ENCODE data around the gene SYNGR2. TPM values are rescaled to one million over a fixed set of nuclear protein-coding genes. Genes with fewer than 3 reads are reported as not detected.

SYNGR2 gene
- total and polyA plus RNA-seq, 2 experiments from 2014 or later: 107 to 269 TPM

DNA sequence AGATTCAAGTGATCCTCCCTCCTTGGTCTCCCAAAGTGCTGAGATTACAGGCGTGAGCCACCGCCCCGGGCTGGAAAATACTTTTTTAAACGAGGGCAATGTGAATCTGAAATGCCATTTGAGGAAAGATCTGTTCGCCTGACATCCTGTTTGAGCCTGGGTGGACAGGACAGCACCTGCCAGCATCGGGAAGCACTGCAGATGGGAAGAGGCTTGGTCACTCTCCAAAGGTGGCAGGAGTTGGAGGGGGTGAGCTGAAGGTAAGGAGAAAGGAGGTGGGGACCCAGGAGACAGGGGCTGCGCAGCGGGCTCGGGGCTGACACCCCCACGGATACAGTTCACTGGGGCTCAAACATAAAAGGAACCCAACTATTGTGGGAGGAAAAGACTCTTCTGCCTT is 41.7 kb downstream of the SYNGR2 start:
- Histone ChIP-seq H3K4me3 (no peak overlapping the region), H3K4me1 (ENCODE audit: low read depth) (no peaks in the 10 kb centered on the region), H3K27ac (no peak overlapping the region), H3K9me3 (ENCODE audit: low read depth) (no peaks in the 10 kb centered on the region), H3K36me3 (no peaks in the 10 kb centered on the region), H3K27me3 (no peaks in the 10 kb centered on the region)
- TF ChIP-seq, protein P1, sequence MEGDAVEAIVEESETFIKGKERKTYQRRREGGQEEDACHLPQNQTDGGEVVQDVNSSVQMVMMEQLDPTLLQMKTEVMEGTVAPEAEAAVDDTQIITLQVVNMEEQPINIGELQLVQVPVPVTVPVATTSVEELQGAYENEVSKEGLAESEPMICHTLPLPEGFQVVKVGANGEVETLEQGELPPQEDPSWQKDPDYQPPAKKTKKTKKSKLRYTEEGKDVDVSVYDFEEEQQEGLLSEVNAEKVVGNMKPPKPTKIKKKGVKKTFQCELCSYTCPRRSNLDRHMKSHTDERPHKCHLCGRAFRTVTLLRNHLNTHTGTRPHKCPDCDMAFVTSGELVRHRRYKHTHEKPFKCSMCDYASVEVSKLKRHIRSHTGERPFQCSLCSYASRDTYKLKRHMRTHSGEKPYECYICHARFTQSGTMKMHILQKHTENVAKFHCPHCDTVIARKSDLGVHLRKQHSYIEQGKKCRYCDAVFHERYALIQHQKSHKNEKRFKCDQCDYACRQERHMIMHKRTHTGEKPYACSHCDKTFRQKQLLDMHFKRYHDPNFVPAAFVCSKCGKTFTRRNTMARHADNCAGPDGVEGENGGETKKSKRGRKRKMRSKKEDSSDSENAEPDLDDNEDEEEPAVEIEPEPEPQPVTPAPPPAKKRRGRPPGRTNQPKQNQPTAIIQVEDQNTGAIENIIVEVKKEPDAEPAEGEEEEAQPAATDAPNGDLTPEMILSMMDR (IDR thresholded peaks at IDR 0.05; ENCODE audit: low read depth, low read length): no peak
- no peak for DNase-seq (ENCODE audit: low read depth in 1 of 2, low spot score in 1 of 2)

DNA sequence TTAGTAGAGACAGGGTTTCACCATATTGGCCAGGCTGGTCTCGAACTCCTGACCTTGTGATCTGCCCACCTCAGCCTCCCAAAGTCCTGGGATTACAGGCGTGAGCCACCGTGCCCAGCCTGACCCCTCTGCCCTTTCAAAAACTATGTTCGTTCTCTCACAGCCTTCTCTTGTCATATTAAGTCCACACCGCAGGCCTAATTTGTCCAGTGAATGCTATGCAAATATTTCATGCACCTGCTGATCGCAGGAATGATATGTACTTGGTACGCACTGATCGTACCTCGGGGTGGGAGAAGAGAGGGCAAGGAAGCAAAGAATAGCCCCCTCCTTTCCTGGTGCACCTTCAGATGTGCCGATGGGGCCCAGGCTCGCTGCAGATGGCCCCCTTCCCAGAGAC is 42.7 kb downstream of the SYNGR2 start:
- TF ChIP-seq, protein P1 (IDR thresholded peaks at IDR 0.05; ENCODE audit: low read depth, low read length): no peak
- H3K9me3 ChIP-seq (ENCODE audit: low read depth): no peaks in the 10 kb centered on the region
- no peaks in the 10 kb centered on the region for H3K4me1 ChIP-seq (ENCODE audit: low read depth)
- H3K27me3 ChIP-seq: no peaks in the 10 kb centered on the region
- no peak for DNase-seq (ENCODE audit: low read depth in 1 of 2, low spot score in 1 of 2)
- no peak overlapping the region for H3K27ac ChIP-seq
- no peaks in the 10 kb centered on the region for H3K36me3 ChIP-seq
- H3K4me3 ChIP-seq: no peak overlapping the region

DNA sequence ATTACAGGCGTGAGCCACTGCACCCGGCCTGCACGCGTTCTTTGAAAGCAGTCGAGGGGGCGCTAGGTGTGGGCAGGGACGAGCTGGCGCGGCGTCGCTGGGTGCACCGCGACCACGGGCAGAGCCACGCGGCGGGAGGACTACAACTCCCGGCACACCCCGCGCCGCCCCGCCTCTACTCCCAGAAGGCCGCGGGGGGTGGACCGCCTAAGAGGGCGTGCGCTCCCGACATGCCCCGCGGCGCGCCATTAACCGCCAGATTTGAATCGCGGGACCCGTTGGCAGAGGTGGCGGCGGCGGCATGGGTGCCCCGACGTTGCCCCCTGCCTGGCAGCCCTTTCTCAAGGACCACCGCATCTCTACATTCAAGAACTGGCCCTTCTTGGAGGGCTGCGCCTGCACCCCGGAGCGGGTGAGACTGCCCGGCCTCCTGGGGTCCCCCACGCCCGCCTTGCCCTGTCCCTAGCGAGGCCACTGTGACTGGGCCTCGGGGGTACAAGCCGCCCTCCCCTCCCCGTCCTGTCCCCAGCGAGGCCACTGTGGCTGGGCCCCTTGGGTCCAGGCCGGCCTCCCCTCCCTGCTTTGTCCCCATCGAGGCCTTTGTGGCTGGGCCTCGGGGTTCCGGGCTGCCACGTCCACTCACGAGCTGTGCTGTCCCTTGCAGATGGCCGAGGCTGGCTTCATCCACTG is 45.8 kb downstream of the SYNGR2 start, which contains the start of gene BIRC5:
Gene BIRC5, plus strand, starts transcription at position 238 of the 690 bp plus-strand sequence. Its CDS starts 64 bp downstream, at position 302.
- H3K9me3 ChIP-seq (ENCODE audit: low read depth): no peaks in the 10 kb centered on the region
- peak within 1 kb of the TSS; percentile 62 for H3K4me3 ChIP-seq
- TF ChIP-seq, protein P1 (IDR thresholded peaks at IDR 0.05; ENCODE audit: low read depth, low read length): no peak
- no peaks in the 10 kb centered on the region for H3K36me3 ChIP-seq
- no peaks in the 10 kb centered on the region for H3K27me3 ChIP-seq
- DNase-seq (ENCODE audit: low read depth in 1 of 2, low spot score in 1 of 2): peak; percentile 89 to 97
- H3K27ac ChIP-seq: peak within 1 kb of the TSS; percentile 61
- no peaks in the 10 kb centered on the region for H3K4me1 ChIP-seq (ENCODE audit: low read depth)

DNA sequence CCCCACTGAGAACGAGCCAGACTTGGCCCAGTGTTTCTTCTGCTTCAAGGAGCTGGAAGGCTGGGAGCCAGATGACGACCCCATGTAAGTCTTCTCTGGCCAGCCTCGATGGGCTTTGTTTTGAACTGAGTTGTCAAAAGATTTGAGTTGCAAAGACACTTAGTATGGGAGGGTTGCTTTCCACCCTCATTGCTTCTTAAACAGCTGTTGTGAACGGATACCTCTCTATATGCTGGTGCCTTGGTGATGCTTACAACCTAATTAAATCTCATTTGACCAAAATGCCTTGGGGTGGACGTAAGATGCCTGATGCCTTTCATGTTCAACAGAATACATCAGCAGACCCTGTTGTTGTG is 46.3 kb downstream of the SYNGR2 start:
- Histone ChIP-seq H3K4me1 (ENCODE audit: low read depth) (peaks cover 5% of the 10 kb centered on the region), H3K9me3 (ENCODE audit: low read depth) (no peaks in the 10 kb centered on the region), H3K36me3 (no peaks in the 10 kb centered on the region), H3K4me3 (peak overlapping the region; percentile 62), H3K27me3 (no peaks in the 10 kb centered on the region), H3K27ac (peak overlapping the region; percentile 61)
- TF ChIP-seq, protein P1 (IDR thresholded peaks at IDR 0.05; ENCODE audit: low read depth, low read length): no peak
- no peak for DNase-seq (ENCODE audit: low read depth in 1 of 2, low spot score in 1 of 2)

DNA sequence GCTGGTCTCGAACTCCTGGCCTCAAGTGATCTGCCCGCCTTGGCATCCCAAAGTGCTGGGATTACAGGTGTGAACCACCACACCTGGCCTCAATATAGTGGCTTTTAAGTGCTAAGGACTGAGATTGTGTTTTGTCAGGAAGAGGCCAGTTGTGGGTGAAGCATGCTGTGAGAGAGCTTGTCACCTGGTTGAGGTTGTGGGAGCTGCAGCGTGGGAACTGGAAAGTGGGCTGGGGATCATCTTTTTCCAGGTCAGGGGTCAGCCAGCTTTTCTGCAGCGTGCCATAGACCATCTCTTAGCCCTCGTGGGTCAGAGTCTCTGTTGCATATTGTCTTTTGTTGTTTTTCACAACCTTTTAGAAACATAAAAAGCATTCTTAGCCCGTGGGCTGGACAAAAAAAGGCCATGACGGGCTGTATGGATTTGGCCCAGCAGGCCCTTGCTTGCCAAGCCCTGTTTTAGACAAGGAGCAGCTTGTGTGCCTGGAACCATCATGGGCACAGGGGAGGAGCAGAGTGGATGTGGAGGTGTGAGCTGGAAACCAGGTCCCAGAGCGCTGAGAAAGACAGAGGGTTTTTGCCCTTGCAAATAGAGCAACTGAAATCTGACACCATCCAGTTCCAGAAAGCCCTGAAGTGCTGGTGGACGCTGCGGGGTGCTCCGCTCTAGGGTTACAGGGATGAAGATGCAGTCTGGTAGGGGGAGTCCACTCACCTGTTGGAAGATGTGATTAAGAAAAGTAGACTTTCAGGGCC is 51.2 kb downstream of the SYNGR2 start:
- H3K27me3 ChIP-seq: no peaks in the 10 kb centered on the region
- TF ChIP-seq, protein P1 (IDR thresholded peaks at IDR 0.05; ENCODE audit: low read depth, low read length): no peak
- H3K36me3 ChIP-seq: no peaks in the 10 kb centered on the region
- H3K4me3 ChIP-seq: no peak overlapping the region
- peak overlapping the region; percentile 54 for H3K27ac ChIP-seq
- H3K4me1 ChIP-seq (ENCODE audit: low read depth): peaks cover 5% of the 10 kb centered on the region
- H3K9me3 ChIP-seq (ENCODE audit: low read depth): no peaks in the 10 kb centered on the region
- DNase-seq (ENCODE audit: low read depth in 1 of 2, low spot score in 1 of 2): peak in 1 of 2 donors; percentile 61

Other genes with a start within 250 kb of the SYNGR2 start
- 7.1 and 13.3 TPM in 2 replicates for gene TNRC6C, start 209.9 kb upstream of the SYNGR2 start, total RNA-seq
- gene TNRC6C, start 209.9 kb upstream of the SYNGR2 start, polyA plus RNA-seq: 6.5 and 7.4 TPM in 2 replicates
- gene TMC6, start 39.8 kb upstream of the SYNGR2 start, total RNA-seq: 83.0 and 144 TPM in 2 replicates
- gene TMC6, start 39.8 kb upstream of the SYNGR2 start, polyA plus RNA-seq: 85.4 and 128 TPM in 2 replicates
- gene TMC8, start 37.8 kb upstream of the SYNGR2 start, total RNA-seq: 0.42 and 1.1 TPM in 2 replicates
- 1.8 and 3.1 TPM in 2 replicates for gene TMC8, start 37.8 kb upstream of the SYNGR2 start, polyA plus RNA-seq
- not detected in 2 replicates for gene C17orf99, start 22.2 kb upstream of the SYNGR2 start, total RNA-seq
- gene C17orf99, start 22.2 kb upstream of the SYNGR2 start, polyA plus RNA-seq: not detected in 2 replicates
- 21.1 and 35.4 TPM in 2 replicates for gene TK1, start 18.5 kb downstream of the SYNGR2 start, total RNA-seq
- 40.8 and 57.5 TPM in 2 replicates for gene TK1, start 18.5 kb downstream of the SYNGR2 start, polyA plus RNA-seq
- 47.7 and 85.8 TPM in 2 replicates for gene AFMID, start 18.8 kb downstream of the SYNGR2 start, total RNA-seq
- 23.6 and 40.1 TPM in 2 replicates for gene AFMID, start 18.8 kb downstream of the SYNGR2 start, polyA plus RNA-seq
- gene BIRC5, start 45.7 kb downstream of the SYNGR2 start, total RNA-seq: 15.0 and 65.2 TPM in 2 replicates
- 17.7 and 112 TPM in 2 replicates for gene BIRC5, start 45.7 kb downstream of the SYNGR2 start, polyA plus RNA-seq
- 2.0 and 5.2 TPM in 2 replicates for gene TMEM235, start 63.0 kb downstream of the SYNGR2 start, total RNA-seq
- 1.7 and 2.3 TPM in 2 replicates for gene TMEM235, start 63.0 kb downstream of the SYNGR2 start, polyA plus RNA-seq
- gene SOCS3, start 191.5 kb downstream of the SYNGR2 start, total RNA-seq: 51.7 and 59.0 TPM in 2 replicates
- 33.3 and 45.5 TPM in 2 replicates for gene SOCS3, start 191.5 kb downstream of the SYNGR2 start, polyA plus RNA-seq
- 52.5 and 64.7 TPM in 2 replicates for gene PGS1, start 210.1 kb downstream of the SYNGR2 start, total RNA-seq
- gene PGS1, start 210.1 kb downstream of the SYNGR2 start, polyA plus RNA-seq: 46.7 and 50.7 TPM in 2 replicates

Measured in cardiac muscle cell (in vitro differentiated cells and primary cell).